ENCODE measurements around the gene DENND1C.

Gene DENND1C

GRCh38 chr19:6425732-6426620, 55.6 kb downstream of the DENND1C start:
- Histone ChIP-seq H3K27ac (peak overlapping the region; percentile 83), H3K4me1 (peaks cover 28% of the 10 kb centered on the region), H3K9ac (peak overlapping the region; percentile 5; the same call in 1 of the 2 replicates), H3K27me3 (no peaks in the 10 kb centered on the region), H3K4me3 (peak overlapping the region; percentile 52), H4K20me1 (peaks cover 32% of the 10 kb centered on the region), H3K9me3 (no peaks in the 10 kb centered on the region), H3K4me2 (peak overlapping the region; percentile 72), H3K36me3 (peaks cover 20% of the 10 kb centered on the region)
- TF ChIP-seq Cebpa-rat (IDR thresholded peaks at IDR 0.05) = no peak

GRCh38 chr19:6424939-6425731, 56.5 kb downstream of the DENND1C start:
- Histone ChIP-seq H3K9me3 (no peaks in the 10 kb centered on the region), H3K27me3 (no peaks in the 10 kb centered on the region), H3K27ac (peak overlapping the region; percentile 94), H3K4me3 (peak overlapping the region; percentile 96), H3K4me2 (peak overlapping the region; percentile 72), H3K4me1 (peaks cover 28% of the 10 kb centered on the region), H4K20me1 (peaks cover 41% of the 10 kb centered on the region), H3K36me3 (peaks cover 28% of the 10 kb centered on the region), H3K9ac (peak overlapping the region; percentile 5; the same call in 1 of the 2 replicates)
- TF ChIP-seq Cebpa-rat (IDR thresholded peaks at IDR 0.05) = no peak

GRCh38 chr19:6424195-6424938, 57.2 kb downstream of the DENND1C start, which contains the start of gene KHSRP:
TSS of gene KHSRP (minus strand) at chr19:6424811. CDS start at chr19:6424701, 110 bp downstream.
- Histone ChIP-seq H3K27me3 (no peaks in the 10 kb centered on the region), H3K9me3 (no peaks in the 10 kb centered on the region), H3K36me3 (peaks cover 36% of the 10 kb centered on the region), H4K20me1 (peaks cover 49% of the 10 kb centered on the region), H3K4me2 (peak within 1 kb of the TSS; percentile 91), H3K27ac (peak within 1 kb of the TSS; percentile 94), H3K4me1 (peaks cover 28% of the 10 kb centered on the region), H3K4me3 (peak within 1 kb of the TSS; percentile 96), H3K9ac (peak within 1 kb of the TSS; percentile 98)
- TF ChIP-seq Cebpa-rat (IDR thresholded peaks at IDR 0.05) = no peak

- no peak for TF ChIP-seq Cebpa-rat (IDR thresholded peaks at IDR 0.05)
- Histone ChIP-seq H3K9me3 (no peaks in the 10 kb centered on the region), H3K4me1 (peaks cover 28% of the 10 kb centered on the region), H3K4me3 (peak overlapping the region; percentile 96), H3K27ac (peak overlapping the region; percentile 94), H4K20me1 (peaks cover 56% of the 10 kb centered on the region), H3K4me2 (peak overlapping the region; percentile 91), H3K27me3 (no peaks in the 10 kb centered on the region), H3K36me3 (peaks cover 43% of the 10 kb centered on the region), H3K9ac (peak overlapping the region; percentile 98)
These were observed 57.9 kb downstream of the DENND1C start for GRCh38 chr19:6423499-6424194.

GRCh38 chr19:6421075-6422014, 60.2 kb downstream of the DENND1C start:
- Histone ChIP-seq H3K4me1 (peaks cover 28% of the 10 kb centered on the region), H3K4me3 (no peak overlapping the region), H3K27me3 (no peaks in the 10 kb centered on the region), H3K4me2 (peak overlapping the region; percentile 91; the same call in 1 of the 2 replicates), H3K36me3 (peaks cover 66% of the 10 kb centered on the region), H4K20me1 (peaks cover 79% of the 10 kb centered on the region), H3K9ac (peak overlapping the region; percentile 98; the same call in 1 of the 2 replicates), H3K27ac (no peak overlapping the region), H3K9me3 (no peaks in the 10 kb centered on the region)
- no peak for TF ChIP-seq Cebpa-rat (IDR thresholded peaks at IDR 0.05)

- no peak for TF ChIP-seq Cebpa-rat (IDR thresholded peaks at IDR 0.05)
- Histone ChIP-seq H3K9me3 (no peaks in the 10 kb centered on the region), H3K4me1 (peaks cover 17% of the 10 kb centered on the region), H3K27ac (no peak overlapping the region), H3K9ac (no peak overlapping the region), H3K27me3 (no peaks in the 10 kb centered on the region), H3K4me2 (no peak overlapping the region), H4K20me1 (peaks cover 96% of the 10 kb centered on the region), H3K36me3 (peaks cover 91% of the 10 kb centered on the region), H3K4me3 (no peak overlapping the region)
These were observed 63.0 kb downstream of the DENND1C start for GRCh38 chr19:6418562-6418932.

GRCh38 chr19:6417713-6418561, 63.6 kb downstream of the DENND1C start:
- H3K36me3 ChIP-seq = peaks cover 97% of the 10 kb centered on the region
- TF ChIP-seq Cebpa-rat (IDR thresholded peaks at IDR 0.05) = no peak
- no peak overlapping the region for H3K4me2 ChIP-seq
- H3K4me3 ChIP-seq = no peak overlapping the region
- peaks cover 92% of the 10 kb centered on the region for H4K20me1 ChIP-seq
- H3K9ac ChIP-seq = no peak overlapping the region
- H3K27me3 ChIP-seq = no peaks in the 10 kb centered on the region
- no peak overlapping the region for H3K27ac ChIP-seq
- H3K9me3 ChIP-seq = no peaks in the 10 kb centered on the region
- peaks cover 11% of the 10 kb centered on the region for H3K4me1 ChIP-seq
